EL (cell line): ENCODE data around the gene MINAR2.

Experiments
- DNase-seq: peaks from one replicate; pipeline ENCODE4 v3.0.0-alpha.2; 2016

MINAR2 gene

GRCh38 chr5:129771058-129771838 lies 23.4 kb downstream of the MINAR2 start:
- DNase-seq: peak; percentile 40

- DNase-seq: no peak
Measured at GRCh38 chr5:129773376-129773775, 25.5 kb downstream of the MINAR2 start.

GRCh38 chr5:129781594-129781993 lies 33.7 kb downstream of the MINAR2 start:
- no peak for DNase-seq

GRCh38 chr5:129803403-129803802 lies 55.5 kb downstream of the MINAR2 start:
- no peak for DNase-seq

GRCh38 chr5:129804705-129805104 lies 56.8 kb downstream of the MINAR2 start:
- DNase-seq: no peak

GRCh38 chr5:129807162-129807814 lies 59.4 kb downstream of the MINAR2 start:
- no peak for DNase-seq
